Right hindlimb (tissue), 1 donor: ENCODE data around the gene EEF2KMT.
A peak's percentile ranks its signal among the peaks of the same experiment; 100 is the strongest.
"Not testable (repeated sequence)": the region's sequence is repeated elsewhere in the genome, so short reads cannot be mapped to it uniquely, and the experiment has no call there.

Source experiments
- DNase-seq: peaks from one replicate; pipeline ENCODE4 v3.0.0-alpha.2; 2018

EEF2KMT gene

GRCh38 chr16:5097470-5098220, at the start of gene EEF2KMT:
Gene EEF2KMT, minus strand, starts transcription at chr16:5097795. Its CDS starts 56 bp downstream, at chr16:5097739.
- DNase-seq: peak; percentile 99

- not testable (repeated sequence) for DNase-seq
These were observed 47.0 kb upstream of the EEF2KMT start for GRCh38 chr16:5144621-5144956.

GRCh38 chr16:5143761-5144620, 46.4 kb upstream of the EEF2KMT start:
- no peak for DNase-seq

- DNase-seq: not testable (repeated sequence)
These were observed 42.6 kb upstream of the EEF2KMT start for GRCh38 chr16:5140151-5140550.

- not testable (repeated sequence) for DNase-seq
These were observed 37.3 kb upstream of the EEF2KMT start for GRCh38 chr16:5134739-5135452.

- DNase-seq: not testable (repeated sequence)
These were observed 35.5 kb upstream of the EEF2KMT start for GRCh38 chr16:5132915-5133600.

- DNase-seq: not testable (repeated sequence)
These were observed 33.9 kb upstream of the EEF2KMT start for GRCh38 chr16:5131467-5132004.

GRCh38 chr16:5117300-5118087, 19.9 kb upstream of the EEF2KMT start:
- DNase-seq: peak; percentile 70

GRCh38 chr16:5116780-5117295, 19.2 kb upstream of the EEF2KMT start:
- not testable (repeated sequence) for DNase-seq

- DNase-seq: not testable (repeated sequence)
These were observed 13.3 kb upstream of the EEF2KMT start for GRCh38 chr16:5110933-5111332.

GRCh38 chr16:5108505-5109158, 11.0 kb upstream of the EEF2KMT start:
- no peak for DNase-seq

- DNase-seq: not testable (repeated sequence)
These were observed 7.4 kb upstream of the EEF2KMT start for GRCh38 chr16:5105039-5105438.

- DNase-seq: not testable (repeated sequence)
These were observed 5.9 kb upstream of the EEF2KMT start for GRCh38 chr16:5103296-5104032.

- DNase-seq: not testable (repeated sequence)
These were observed 1.6 kb upstream of the EEF2KMT start for GRCh38 chr16:5099174-5099573.

- peak; percentile 88 for DNase-seq
These were observed 895 bp upstream of the EEF2KMT start for GRCh38 chr16:5098221-5099159.

- peak; percentile 50 for DNase-seq
These were observed 530 bp downstream of the EEF2KMT start for GRCh38 chr16:5097061-5097469.

GRCh38 chr16:5096437-5097060, 1.0 kb downstream of the EEF2KMT start:
- DNase-seq: not testable (repeated sequence)
